Activated T-cell treated with anti-CD3 and anti-CD28 coated beads for 4 hours (primary cell): Measurements from ENCODE around the gene CKAP5.

Experiments used
- DNase-seq: peaks from one replicate; pipeline ENCODE4 v3.0.0-alpha.2; 2020

CKAP5 gene

DNA sequence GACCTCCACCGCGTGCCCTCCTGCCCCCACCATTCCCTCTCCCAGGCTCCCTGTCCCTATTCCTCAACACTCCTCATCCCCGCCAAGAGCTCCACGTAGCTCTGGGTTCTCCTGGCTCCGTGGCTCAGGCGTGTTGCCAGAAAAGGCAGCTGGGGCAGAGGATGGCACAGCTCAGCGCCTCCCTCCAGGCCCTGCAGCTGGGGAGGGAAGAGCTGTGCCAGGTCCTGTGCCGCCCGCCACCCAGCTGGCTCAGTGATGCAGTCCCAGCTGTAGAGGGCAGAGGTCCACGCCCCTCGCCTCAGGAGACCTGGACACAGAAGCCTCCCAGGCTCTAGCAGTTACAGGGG, 149.9 kb downstream of the CKAP5 start:
- no peak for DNase-seq

DNA sequence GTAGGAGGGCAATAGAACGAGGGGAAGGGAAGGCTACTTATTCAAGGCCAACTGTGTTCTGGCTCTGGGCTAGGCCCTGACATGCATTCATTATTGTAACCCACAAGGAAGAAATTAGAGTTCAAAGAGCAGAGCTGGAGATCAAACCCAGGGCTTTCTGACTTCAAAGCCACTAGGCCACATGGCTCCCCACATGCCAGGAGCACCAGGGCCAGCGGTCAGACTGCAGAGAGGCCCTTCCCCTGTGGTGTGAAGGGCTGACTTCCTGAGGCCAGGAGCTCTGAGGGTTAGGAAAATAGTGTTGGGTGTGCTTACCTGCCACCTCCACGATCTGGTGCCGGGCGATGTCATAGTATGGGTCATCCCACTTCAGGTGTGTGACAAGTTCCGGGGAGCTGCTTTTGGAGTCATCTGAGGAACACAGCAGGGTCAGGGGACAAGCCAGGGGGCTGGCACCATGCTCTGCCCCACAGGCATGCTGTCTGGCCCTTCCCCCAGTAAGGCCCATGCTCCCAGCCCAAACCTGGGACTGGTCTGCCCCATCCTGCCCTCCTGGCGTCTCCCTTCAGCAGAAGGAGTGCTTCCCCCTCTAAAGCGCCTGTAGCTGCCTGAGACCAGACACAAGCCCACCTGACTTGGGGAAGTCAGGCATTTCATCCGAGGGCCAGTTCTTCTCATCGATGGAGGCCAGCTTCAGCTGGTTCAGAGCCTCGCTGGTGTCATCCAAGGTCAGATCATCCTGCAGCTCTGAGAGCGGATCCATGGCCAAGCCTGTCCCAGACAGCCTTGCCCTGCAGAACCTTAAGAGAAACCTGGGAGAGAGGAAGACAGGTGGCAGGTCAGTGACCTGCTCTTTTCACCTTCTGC, 150.5 kb downstream of the CKAP5 start:
- no peak for DNase-seq

DNA sequence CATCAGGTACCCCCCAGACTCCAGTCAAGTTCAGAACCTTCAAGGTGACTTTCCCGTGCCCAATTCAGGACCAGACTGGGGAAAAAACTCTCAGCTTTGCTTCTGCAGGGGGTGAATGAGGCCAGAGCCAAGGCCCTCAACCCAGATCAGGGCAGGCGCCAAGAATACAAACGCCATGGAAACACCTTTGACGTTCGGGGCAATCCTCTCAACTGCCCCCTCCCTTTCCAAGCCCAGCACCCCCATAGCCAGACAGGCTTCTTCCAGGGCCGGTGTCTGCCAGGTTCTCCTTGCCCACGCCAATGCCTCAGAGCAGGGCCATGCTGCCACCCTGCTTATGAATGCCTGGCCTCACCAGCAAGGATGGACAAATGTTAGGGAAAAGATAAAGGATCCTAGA, 151.5 kb downstream of the CKAP5 start:
- DNase-seq: no peak

DNA sequence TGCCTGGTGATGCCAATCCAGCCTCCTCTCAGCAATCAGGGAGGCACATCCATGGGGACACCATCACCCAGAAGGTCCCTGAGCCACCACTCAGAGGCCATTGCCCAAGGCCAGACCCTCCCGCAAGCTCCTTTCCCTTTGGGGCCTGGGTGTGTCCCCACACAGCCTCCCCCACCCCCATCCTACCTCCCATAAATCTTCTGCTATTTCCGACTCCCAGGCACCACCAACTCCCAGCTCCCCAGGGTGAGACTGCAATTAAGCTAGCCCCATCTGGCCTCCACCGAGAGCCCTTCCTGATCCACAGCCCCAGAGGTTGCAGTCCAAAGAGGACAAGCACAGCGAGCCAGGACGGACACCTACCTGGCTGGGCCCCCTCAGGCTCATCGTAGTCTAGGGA, 152.0 kb downstream of the CKAP5 start:
- no peak for DNase-seq

DNA sequence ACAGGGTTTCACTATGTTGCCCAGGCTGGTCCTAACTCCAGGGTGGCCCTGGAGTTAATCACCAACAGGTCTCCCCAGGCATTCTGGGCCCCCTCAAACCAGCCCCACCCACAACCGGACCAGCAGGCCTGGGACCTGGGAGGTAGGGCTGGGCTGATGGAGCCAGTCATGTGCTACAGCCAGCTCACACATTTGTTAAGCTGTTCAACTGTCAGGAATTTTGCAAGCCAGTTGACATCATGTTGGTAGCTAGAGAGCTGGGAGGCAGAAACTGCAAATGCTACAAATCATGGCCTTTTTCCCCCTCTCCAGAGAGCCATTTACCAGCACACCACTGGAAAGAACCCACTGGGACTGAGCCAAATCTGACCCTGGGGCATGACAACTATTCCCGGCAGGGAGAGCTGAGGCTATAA, 152.5 kb downstream of the CKAP5 start:
- no peak for DNase-seq
